Osteoblast (primary cell): ENCODE data around the gene APBB1. TPM values are rescaled to one million over a fixed set of nuclear protein-coding genes. Genes with fewer than 3 reads are reported as not detected.

ENCODE experiments used
- DNase-seq: peaks from one replicate; pipeline ENCODE4 v3.0.0; 2011; ENCODE audit warnings: low spot score, mixed read lengths; ENCODE audit not compliant: insufficient read length; ENCODE audit errors: missing footprints
- H2AFZ ChIP-seq: 2 replicates; pipeline ENCODE4 v1.6.0; 2011; ENCODE audit warnings: mild to moderate bottlenecking, low read length
- H3K27ac ChIP-seq: 2 replicates; pipeline ENCODE4 v1.5.1; 2011; ENCODE audit warnings: mild to moderate bottlenecking, low read depth, low read length, moderate library complexity
- H3K27me3 ChIP-seq: 2 replicates; pipeline ENCODE4 v1.6.0; 2012; ENCODE audit warnings: mild to moderate bottlenecking, control low read depth, inconsistent platforms, low read length, moderate library complexity; ENCODE audit not compliant: insufficient read depth
- H3K36me3 ChIP-seq: 2 replicates; pipeline ENCODE4 v1.5.1; 2011; ENCODE audit warnings: mild to moderate bottlenecking, low read length, control low read depth, moderate library complexity; ENCODE audit not compliant: insufficient read depth
- H3K4me1 ChIP-seq: 2 replicates; pipeline ENCODE4 v1.5.1; 2011; ENCODE audit warnings: mild to moderate bottlenecking, low read length, control low read depth, moderate library complexity; ENCODE audit not compliant: insufficient read depth
- H3K4me2 ChIP-seq: 2 replicates; pipeline ENCODE4 v1.6.0; 2011; ENCODE audit warnings: mild to moderate bottlenecking, low read length; ENCODE audit not compliant: insufficient read depth
- H3K4me3 ChIP-seq: fragments of 200-600 bp; sonication (generic); 3 replicates; pipeline ENCODE4 v1.5.1; 2012; ENCODE audit warnings: mild to moderate bottlenecking, low read length, inconsistent platforms; ENCODE audit not compliant: insufficient read depth
- H3K79me2 ChIP-seq: 2 replicates; pipeline ENCODE4 v1.6.0; 2012; ENCODE audit warnings: mild to moderate bottlenecking, low read length, control low read depth, inconsistent platforms; ENCODE audit not compliant: insufficient read depth
- H3K9me3 ChIP-seq: 2 replicates; pipeline ENCODE4 v1.5.1; 2011; ENCODE audit warnings: low read depth, low read length, control low read depth
- H4K20me1 ChIP-seq: 2 replicates; pipeline ENCODE4 v1.6.0; 2012; ENCODE audit warnings: mild to moderate bottlenecking, low read length, control low read depth; ENCODE audit not compliant: insufficient read depth
- CTCF ChIP-seq: IDR thresholded peaks from 2 replicates; pipeline ENCODE4 v1.5.1; 2011; ENCODE audit warnings: mild to moderate bottlenecking, low read depth, low read length, moderate library complexity; ENCODE audit errors: extremely low read depth
- total RNA-seq: library from RNA; depleted of rRNA; stranded (reverse); fragments of >200 nt; gene quantifications from 2 replicates; pipeline ENCODE4 v1.2.3, GENCODE V29; 2012

The APBB1 gene
- total RNA-seq, 1 donor, result 45.6 TPM

GRCh38 chr11:6402561-6402981, 16.3 kb downstream of the APBB1 start:
- no peaks in the 10 kb centered on the region for H3K27me3 ChIP-seq
- H3K4me3 ChIP-seq, result no peak overlapping the region
- H3K27ac ChIP-seq, result no peak overlapping the region
- no peak overlapping the region for H2AFZ ChIP-seq
- no peak for TF ChIP-seq CTCF
- no peak overlapping the region for H3K4me2 ChIP-seq
- H3K79me2 ChIP-seq, result no peaks in the 10 kb centered on the region
- peaks cover 27% of the 10 kb centered on the region for H4K20me1 ChIP-seq
- H3K36me3 ChIP-seq, result no peaks in the 10 kb centered on the region
- no peak for DNase-seq
- no peaks in the 10 kb centered on the region for H3K9me3 ChIP-seq
- peaks cover 6% of the 10 kb centered on the region for H3K4me1 ChIP-seq

- no peak for DNase-seq
- Histone ChIP-seq H3K36me3 (no peaks in the 10 kb centered on the region), H2AFZ (no peak overlapping the region), H4K20me1 (peaks cover 24% of the 10 kb centered on the region), H3K9me3 (no peaks in the 10 kb centered on the region), H3K4me1 (peaks cover 11% of the 10 kb centered on the region), H3K27me3 (no peaks in the 10 kb centered on the region), H3K4me2 (no peak overlapping the region), H3K79me2 (no peaks in the 10 kb centered on the region), H3K27ac (no peak overlapping the region), H3K4me3 (no peak overlapping the region)
- no peak for TF ChIP-seq CTCF
Observed at GRCh38 chr11:6402061-6402470, 16.8 kb downstream of the APBB1 start.

GRCh38 chr11:6401464-6401863, 17.4 kb downstream of the APBB1 start:
- H3K4me2 ChIP-seq, result no peak overlapping the region
- TF ChIP-seq CTCF, result no peak
- no peaks in the 10 kb centered on the region for H3K79me2 ChIP-seq
- no peak overlapping the region for H2AFZ ChIP-seq
- H3K27me3 ChIP-seq, result no peaks in the 10 kb centered on the region
- no peak for DNase-seq
- no peaks in the 10 kb centered on the region for H3K9me3 ChIP-seq
- H3K36me3 ChIP-seq, result no peaks in the 10 kb centered on the region
- peaks cover 18% of the 10 kb centered on the region for H4K20me1 ChIP-seq
- H3K27ac ChIP-seq, result no peak overlapping the region
- no peak overlapping the region for H3K4me3 ChIP-seq
- H3K4me1 ChIP-seq, result peaks cover 12% of the 10 kb centered on the region

GRCh38 chr11:6400431-6401345, 18.2 kb downstream of the APBB1 start:
- H4K20me1 ChIP-seq, result peaks cover 15% of the 10 kb centered on the region
- no peak overlapping the region for H3K27ac ChIP-seq
- no peak for DNase-seq
- no peak overlapping the region for H3K4me2 ChIP-seq
- H3K79me2 ChIP-seq, result no peaks in the 10 kb centered on the region
- H3K4me3 ChIP-seq, result no peak overlapping the region
- no peak for TF ChIP-seq CTCF
- H2AFZ ChIP-seq, result no peak overlapping the region
- no peaks in the 10 kb centered on the region for H3K9me3 ChIP-seq
- peaks cover 12% of the 10 kb centered on the region for H3K4me1 ChIP-seq
- H3K27me3 ChIP-seq, result no peaks in the 10 kb centered on the region
- H3K36me3 ChIP-seq, result no peaks in the 10 kb centered on the region
